SHP77 treated with DMSO at 0.1 percent for 48 hours (cell line): ENCODE data around the gene COX19.

Source experiments
- DNase-seq: peaks from one replicate; lab custom pipeline; 2025; lab: John Stamatoyannopoulos, UW

The COX19 gene

GRCh38 chr7:974820-975681 lies at the start of gene COX19:
COX19 (minus strand) TSS chr7:975549; CDS start chr7:975509, 40 bp downstream.
- peak; percentile 65 for DNase-seq

- no peak for DNase-seq
These were observed 49.0 kb upstream of the COX19 start for GRCh38 chr7:1024331-1024841.

GRCh38 chr7:1022801-1023465 lies 47.6 kb upstream of the COX19 start:
- no peak for DNase-seq

DNA sequence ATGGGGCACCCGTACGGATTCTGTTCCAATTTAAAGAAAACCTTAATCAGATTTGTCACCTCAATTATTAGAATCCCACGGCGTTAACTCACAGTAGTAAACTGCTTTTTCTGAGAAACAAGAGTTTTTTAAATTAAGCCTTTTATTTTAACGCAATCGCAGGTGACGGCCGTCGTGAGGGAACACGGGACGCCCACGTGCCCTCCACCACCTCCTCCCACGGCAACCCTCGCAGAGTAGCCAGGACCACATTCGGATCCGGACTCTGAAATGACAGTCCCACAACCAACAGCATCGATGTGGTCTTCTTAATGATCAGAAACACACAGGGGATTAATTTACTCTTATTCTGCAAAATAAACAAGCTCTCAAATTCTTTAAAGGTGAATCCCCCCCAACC lies 47.0 kb upstream of the COX19 start:
- no peak for DNase-seq

DNA sequence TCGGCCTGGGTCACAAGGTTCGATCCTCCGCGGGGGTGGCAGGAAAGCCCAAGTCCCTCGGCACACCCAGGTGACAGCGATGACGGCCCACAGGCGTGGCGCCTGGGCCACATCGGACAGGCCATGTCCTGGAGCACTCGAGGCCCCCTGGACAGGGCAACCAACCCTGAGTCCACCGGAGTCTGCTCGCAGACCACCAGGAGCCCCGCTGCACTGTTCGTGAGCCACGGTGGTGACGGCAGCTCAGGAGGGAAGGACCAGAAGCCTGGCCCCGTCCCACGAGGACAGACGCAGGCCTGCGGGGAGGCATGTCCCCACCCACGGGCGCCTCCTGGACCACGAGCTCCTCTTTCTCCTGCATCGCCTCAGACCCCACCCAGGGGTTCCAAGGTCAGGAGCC lies 46.6 kb upstream of the COX19 start:
- DNase-seq = no peak

- no peak for DNase-seq
These were observed 46.0 kb upstream of the COX19 start for GRCh38 chr7:1021366-1021765.

DNA sequence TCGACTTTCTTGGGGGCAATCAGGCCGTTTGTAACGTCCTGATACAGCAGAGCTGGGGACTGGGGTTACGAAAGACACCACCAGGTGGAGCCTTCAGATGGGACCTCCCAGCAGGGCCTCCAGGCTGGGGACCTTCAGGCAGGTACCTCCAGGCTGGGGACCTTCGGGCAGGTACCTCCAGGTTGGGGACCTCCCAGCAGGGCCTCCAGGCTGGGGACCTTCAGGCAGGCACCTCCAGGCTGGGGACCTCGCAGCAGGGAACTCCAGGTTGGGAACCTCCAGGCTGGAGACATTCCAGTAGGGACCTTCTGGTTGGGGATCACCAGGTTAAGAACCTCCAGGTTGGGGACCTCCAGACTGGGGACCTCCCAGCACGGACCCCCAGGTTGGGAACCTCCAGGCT lies 45.5 kb upstream of the COX19 start:
- no peak for DNase-seq

DNA sequence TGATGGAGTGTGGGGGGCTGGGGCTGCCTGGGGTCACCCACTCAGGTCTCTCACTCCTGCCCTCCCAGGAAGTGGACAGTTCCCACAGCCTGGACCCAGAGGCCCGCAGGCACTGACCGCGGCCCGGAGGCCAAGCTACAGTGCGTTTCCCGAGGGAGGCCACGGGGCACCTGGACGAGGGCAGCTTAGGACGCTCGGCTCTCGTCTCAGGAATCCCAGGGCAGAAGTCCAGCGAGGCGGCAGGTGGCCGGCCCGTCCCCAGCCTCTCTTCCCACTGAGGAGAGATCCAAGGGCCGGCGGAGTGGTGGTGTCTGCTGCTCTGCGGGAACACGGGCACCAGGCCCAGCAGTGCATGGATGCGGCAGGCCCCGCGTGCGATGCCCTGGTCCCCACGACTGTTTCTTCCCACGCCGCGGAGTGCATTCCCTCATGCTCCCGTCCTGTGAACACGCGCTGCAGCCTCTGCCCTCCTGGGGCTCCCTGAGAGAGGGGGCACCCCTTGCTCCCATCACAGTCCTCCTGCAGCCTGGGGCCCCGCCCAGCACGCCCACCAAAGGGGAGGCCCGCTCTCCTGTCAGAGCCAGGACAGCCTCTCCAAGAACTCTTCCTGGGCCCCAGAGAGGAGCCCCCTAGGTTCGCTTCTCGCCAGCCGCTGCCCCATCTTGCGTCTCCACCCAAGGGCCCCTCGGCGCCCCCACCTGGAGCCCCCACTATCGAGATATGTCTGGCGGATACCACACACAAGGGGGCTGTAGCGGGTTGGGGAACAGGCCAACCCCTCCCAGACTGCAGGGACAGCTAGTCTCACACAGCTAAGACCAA lies 44.7 kb upstream of the COX19 start:
- no peak for DNase-seq

GRCh38 chr7:1019255-1019785 lies 44.0 kb upstream of the COX19 start:
- no peak for DNase-seq

GRCh38 chr7:1018334-1018695 lies 43.0 kb upstream of the COX19 start:
- DNase-seq = no peak

- no peak for DNase-seq
These were observed 42.4 kb upstream of the COX19 start for GRCh38 chr7:1017586-1018333.

GRCh38 chr7:1016577-1017531 lies 41.5 kb upstream of the COX19 start:
- DNase-seq = no peak

GRCh38 chr7:1015196-1016121 lies 40.1 kb upstream of the COX19 start:
- DNase-seq = no peak

- DNase-seq = no peak
These were observed 39.3 kb upstream of the COX19 start for GRCh38 chr7:1014681-1015080.

DNA sequence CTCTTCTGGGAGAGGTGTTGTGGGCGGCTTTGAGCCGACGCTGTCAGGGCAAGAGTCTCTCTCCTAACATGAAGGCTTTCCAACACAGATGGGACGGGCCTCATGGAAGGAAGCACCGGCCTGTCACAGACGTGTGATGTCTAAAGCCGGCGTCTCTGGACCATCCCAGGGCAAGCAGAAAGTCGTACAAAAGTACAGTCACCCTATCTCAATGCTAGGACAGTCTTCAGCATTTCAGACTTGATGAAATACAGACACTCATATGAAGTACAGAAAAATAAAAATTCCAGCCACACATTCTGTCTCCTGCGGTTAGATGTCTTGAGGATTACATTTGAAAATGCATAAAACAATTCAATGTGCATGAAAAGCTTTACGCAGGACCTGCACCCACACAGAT lies 38.2 kb upstream of the COX19 start:
- DNase-seq = no peak

DNA sequence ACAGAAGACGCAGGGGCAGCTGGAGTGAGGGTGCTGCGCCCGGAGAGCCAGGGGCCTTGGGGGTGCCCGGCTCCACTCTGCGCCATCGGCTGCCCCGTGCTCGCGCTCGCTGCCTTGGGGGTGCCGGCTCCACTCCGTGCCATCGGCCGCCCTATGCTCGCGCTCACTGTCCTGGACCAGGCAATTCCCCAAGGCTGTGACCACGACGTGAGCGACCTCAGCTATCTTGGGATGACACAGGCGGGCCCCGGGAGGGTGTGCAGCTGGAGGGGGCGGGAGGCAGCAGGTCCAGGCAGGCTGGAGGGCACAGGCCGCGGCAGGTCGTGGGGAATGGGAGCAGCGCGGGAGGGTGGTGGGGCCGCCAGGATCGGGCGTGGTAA lies 37.4 kb upstream of the COX19 start:
- DNase-seq = no peak

DNA sequence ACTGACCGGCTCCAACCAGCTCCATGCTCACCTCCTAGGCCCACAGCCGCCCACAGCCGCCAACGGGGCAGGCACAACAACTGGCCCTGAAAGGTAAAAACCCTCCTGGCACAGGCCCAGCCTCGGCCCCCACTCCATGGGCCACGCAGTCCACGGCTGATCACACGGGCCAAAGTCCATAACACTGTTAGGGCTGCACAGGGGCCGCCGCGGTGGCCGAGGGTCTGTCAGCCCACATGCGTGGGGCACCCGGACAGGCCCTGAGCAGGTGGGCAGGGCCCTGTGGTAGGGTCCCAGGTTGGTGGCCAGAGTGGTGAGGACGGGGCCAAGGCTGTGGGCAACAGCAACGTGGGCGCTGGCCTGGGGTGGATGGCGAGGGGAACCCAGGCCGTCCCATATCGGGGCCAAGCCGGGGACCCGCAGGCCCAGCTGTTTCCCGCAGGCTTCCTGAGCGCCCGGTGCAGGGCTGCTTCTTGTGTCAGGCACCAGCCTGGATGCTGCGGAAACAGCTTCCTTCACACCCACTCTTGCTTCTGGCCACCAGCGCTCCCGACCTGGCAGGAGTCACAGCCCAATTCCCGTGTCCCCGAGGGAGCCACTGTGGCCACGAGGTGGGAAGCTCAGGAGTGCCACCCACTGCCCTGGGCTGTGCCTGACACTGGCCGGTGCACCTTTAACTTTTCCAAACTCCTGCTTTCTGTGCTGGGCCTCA lies 36.8 kb upstream of the COX19 start:
- DNase-seq = no peak

- DNase-seq = no peak
These were observed 36.1 kb upstream of the COX19 start for GRCh38 chr7:1011297-1012003.
